Vagina (tissue), 2 donors: ENCODE measurements around the gene FBP1. TPM values are rescaled to one million over a fixed set of nuclear protein-coding genes. Genes with fewer than 3 reads are reported as not detected.
"Not testable (repeated sequence)": the region's sequence is repeated elsewhere in the genome, so short reads cannot be mapped to it uniquely, and the experiment has no call there.

Experiments used
- DNase-seq, 2 donors: peaks; one replicate each; pipeline ENCODE4 v3.0.0-alpha.2; 2017; ENCODE audit errors: extremely low spot score in 2 of 2
- H3K27ac ChIP-seq: fragments of 200-600 bp; sonication (generic); one replicate; pipeline ENCODE4 v1.5.1; 2019
- H3K27me3 ChIP-seq: fragments of 200-600 bp; sonication (generic); one replicate; pipeline ENCODE4 v1.5.1; 2019
- H3K36me3 ChIP-seq, 2 donors: fragments of 200-600 bp; sonication (generic); one replicate each; pipeline ENCODE4 v1.5.1; 2017 to 2019
- H3K4me1 ChIP-seq: fragments of 200-600 bp; sonication (generic); one replicate; pipeline ENCODE4 v1.5.1; 2019
- H3K4me3 ChIP-seq, 2 donors: fragments of 200-600 bp; sonication (generic); 1 replicate in 1 of 2; 2 replicates in 1 of 2; pipeline ENCODE4 v1.5.1; 2016 to 2019
- H3K9me3 ChIP-seq: fragments of 200-600 bp; sonication (generic); one replicate; pipeline ENCODE4 v1.5.1; 2019
- CTCF ChIP-seq, 3 experiments: fragments of 450-650 bp in 2 of 3; fragments of 200-600 bp in 1 of 3; sonication (generic) in 1 of 3; IDR thresholded peaks; one replicate each; pipeline ENCODE4 v1.5.1; 2017 to 2019; ENCODE audit warnings: antibody characterized with exemption in 3 of 3, mild to moderate bottlenecking in 2 of 3, moderate library complexity in 2 of 3
- POLR2A ChIP-seq, 2 donors: fragments of 450-650 bp; IDR thresholded peaks; one replicate each; pipeline ENCODE4 v1.6.1; 2017; ENCODE audit warnings: antibody characterized with exemption in 2 of 2, mild to moderate bottlenecking in 2 of 2, moderate library complexity in 2 of 2
- POLR2AphosphoS5 ChIP-seq, 2 donors: sonication (generic); formaldehyde crosslinking; IDR thresholded peaks; one replicate each; pipeline ENCODE4 v1.9.0; 2017; ENCODE audit warnings: antibody characterized with exemption in 2 of 2, mild to moderate bottlenecking in 2 of 2, low read depth in 1 of 2; ENCODE audit not compliant: insufficient read depth in 1 of 2
- intact Hi-C: fragments of 100-400 bp; cut with DNase I; formaldehyde crosslinking; loops from one replicate; pipeline ENCODE4 v1.15.1; 2023
- total RNA-seq: library from RNA; depleted of rRNA; stranded (reverse); fragments of >200 nt; gene quantifications from one replicate; pipeline ENCODE4 v1.2.3, GENCODE V29; 2016

The FBP1 gene
- total RNA-seq, 1 donor from 2014 or later = 1.7 TPM

- no peaks in the 10 kb centered on the region for H3K9me3 ChIP-seq
- H3K4me1 ChIP-seq = no peaks in the 10 kb centered on the region
- no peaks in the 10 kb centered on the region for H3K36me3 ChIP-seq
- no peaks in the 10 kb centered on the region for H3K27me3 ChIP-seq
- intact Hi-C loops = no loop called here
- DNase-seq = no peak
- TF ChIP-seq POLR2AphosphoS5 (IDR thresholded peaks at IDR 0.05; ENCODE audit: insufficient read depth in 1 of 2, low read depth in 1 of 2) (no peak), POLR2A (IDR thresholded peaks at IDR 0.05) (no peak), CTCF (IDR thresholded peaks at IDR 0.05) (no peak)
- no peak overlapping the region for H3K27ac ChIP-seq
- H3K4me3 ChIP-seq = no peak overlapping the region
These were observed 40.2 kb downstream of the FBP1 start for GRCh38 chr9:94599102-94599501.

- H3K27me3 ChIP-seq = no peaks in the 10 kb centered on the region
- no peaks in the 10 kb centered on the region for H3K4me1 ChIP-seq
- intact Hi-C loops = no loop called here
- H3K9me3 ChIP-seq = no peaks in the 10 kb centered on the region
- DNase-seq = no peak
- no peaks in the 10 kb centered on the region for H3K36me3 ChIP-seq
- H3K27ac ChIP-seq = no peak within 1 kb of the TSS
- no peak within 1 kb of the TSS for H3K4me3 ChIP-seq
- no peak for TF ChIP-seq POLR2A (IDR thresholded peaks at IDR 0.05)
- no peak for TF ChIP-seq CTCF (IDR thresholded peaks at IDR 0.05)
- TF ChIP-seq POLR2AphosphoS5 (IDR thresholded peaks at IDR 0.05; ENCODE audit: insufficient read depth in 1 of 2, low read depth in 1 of 2) = no peak
These were observed 45.6 kb downstream of the FBP1 start, which contains the start of gene FBP2 for GRCh38 chr9:94593459-94594345. TSS of gene FBP2 (minus strand) at chr9:94593824. CDS start at chr9:94593726, 98 bp downstream.

- H3K9me3 ChIP-seq, H3K27me3 ChIP-seq, H3K27ac ChIP-seq, DNase-seq, H3K36me3 ChIP-seq, H3K4me3 ChIP-seq, H3K4me1 ChIP-seq, intact Hi-C loops: not testable (repeated sequence)
These were observed 46.6 kb downstream of the FBP1 start for GRCh38 chr9:94592683-94593082.

GRCh38 chr9:94591876-94592275 is 47.4 kb downstream of the FBP1 start:
- Histone ChIP-seq H3K4me1 (no peaks in the 10 kb centered on the region), H3K4me3 (no peak overlapping the region), H3K27ac (no peak overlapping the region), H3K36me3 (no peaks in the 10 kb centered on the region), H3K9me3 (no peaks in the 10 kb centered on the region), H3K27me3 (no peaks in the 10 kb centered on the region)
- DNase-seq = no peak
- intact Hi-C loops = no loop called here
- TF ChIP-seq POLR2A (IDR thresholded peaks at IDR 0.05) (no peak), POLR2AphosphoS5 (IDR thresholded peaks at IDR 0.05; ENCODE audit: insufficient read depth in 1 of 2, low read depth in 1 of 2) (no peak), CTCF (IDR thresholded peaks at IDR 0.05) (no peak)

GRCh38 chr9:94591046-94591545 is 48.2 kb downstream of the FBP1 start:
- DNase-seq, intact Hi-C loops, H3K36me3 ChIP-seq, H3K9me3 ChIP-seq, H3K4me1 ChIP-seq, H3K4me3 ChIP-seq, H3K27ac ChIP-seq, H3K27me3 ChIP-seq: not testable (repeated sequence)

GRCh38 chr9:94588681-94589080 is 50.6 kb downstream of the FBP1 start:
- H3K36me3 ChIP-seq = no peaks in the 10 kb centered on the region
- H3K27ac ChIP-seq = no peak overlapping the region
- H3K4me3 ChIP-seq = no peak overlapping the region
- H3K9me3 ChIP-seq = no peaks in the 10 kb centered on the region
- intact Hi-C loops = no loop called here
- H3K27me3 ChIP-seq = no peaks in the 10 kb centered on the region
- H3K4me1 ChIP-seq = no peaks in the 10 kb centered on the region
- no peak for DNase-seq
- TF ChIP-seq POLR2A (IDR thresholded peaks at IDR 0.05) (no peak), POLR2AphosphoS5 (IDR thresholded peaks at IDR 0.05; ENCODE audit: insufficient read depth in 1 of 2, low read depth in 1 of 2) (no peak), CTCF (IDR thresholded peaks at IDR 0.05) (no peak)
